ENCODE measurements around the gene HECTD4.

HECTD4 gene

GRCh38 chr12:112216223-112216622 is 166.0 kb downstream of the HECTD4 start:
- no peaks in the 10 kb centered on the region for H3K79me2 ChIP-seq (ENCODE audit: insufficient read depth, low read length)
- H3F3A ChIP-seq (ENCODE audit: low read depth): no peaks in the 10 kb centered on the region
- no peaks in the 10 kb centered on the region for H4K20me1 ChIP-seq (ENCODE audit: insufficient read depth, low read length, poor library complexity, severe bottlenecking)
- TF ChIP-seq CTCF (conservative IDR thresholded peaks at IDR 0.05; ENCODE audit: low read length) (no peak), EZH2phosphoT487 (IDR thresholded peaks at IDR 0.05; ENCODE audit: borderline replicate concordance) (no peak)
- no peak overlapping the region for H3K4me2 ChIP-seq (ENCODE audit: low read depth, low read length, poor library complexity, severe bottlenecking)
- no peaks in the 10 kb centered on the region for H3K27me3 ChIP-seq (ENCODE audit: insufficient read depth, low read length, poor library complexity, severe bottlenecking)
- no peaks in the 10 kb centered on the region for H3K9me3 ChIP-seq (ENCODE audit: insufficient read depth, low read depth, low read length)
- no peak overlapping the region for H3K9ac ChIP-seq (ENCODE audit: low read depth, low read length, poor library complexity, severe bottlenecking)
- no peak overlapping the region for H2AFZ ChIP-seq (ENCODE audit: low read length)
- H3K4me3 ChIP-seq (ENCODE audit: low read length, poor library complexity, severe bottlenecking): no peak overlapping the region
- peaks cover 31% of the 10 kb centered on the region; the same call in 1 of the 2 replicates for H3K36me3 ChIP-seq (ENCODE audit: insufficient read depth, low read length)
- no peaks in the 10 kb centered on the region for H3K4me1 ChIP-seq (ENCODE audit: insufficient read depth, low read length, poor library complexity, severe bottlenecking)
- no peaks in the 10 kb centered on the region for H3K9me2 ChIP-seq (replicated peaks; ENCODE audit: low read depth, low read length)

- Histone ChIP-seq H3K4me2 (ENCODE audit: low read depth, low read length, poor library complexity, severe bottlenecking) (no peak overlapping the region), H3F3A (ENCODE audit: low read depth) (no peaks in the 10 kb centered on the region), H3K9me3 (ENCODE audit: insufficient read depth, low read depth, low read length) (no peaks in the 10 kb centered on the region), H3K27me3 (ENCODE audit: insufficient read depth, low read length, poor library complexity, severe bottlenecking) (no peaks in the 10 kb centered on the region), H4K20me1 (ENCODE audit: insufficient read depth, low read length, poor library complexity, severe bottlenecking) (no peaks in the 10 kb centered on the region), H3K4me1 (ENCODE audit: insufficient read depth, low read length, poor library complexity, severe bottlenecking) (no peaks in the 10 kb centered on the region), H3K79me2 (ENCODE audit: insufficient read depth, low read length) (no peaks in the 10 kb centered on the region), H2AFZ (ENCODE audit: low read length) (no peak overlapping the region), H3K36me3 (ENCODE audit: insufficient read depth, low read length) (peaks cover 46% of the 10 kb centered on the region; the same call in 1 of the 2 replicates), H3K4me3 (ENCODE audit: low read length, poor library complexity, severe bottlenecking) (no peak overlapping the region), H3K9ac (ENCODE audit: low read depth, low read length, poor library complexity, severe bottlenecking) (no peak overlapping the region), H3K9me2 (replicated peaks; ENCODE audit: low read depth, low read length) (no peaks in the 10 kb centered on the region)
- TF ChIP-seq CTCF (conservative IDR thresholded peaks at IDR 0.05; ENCODE audit: low read length) (no peak), EZH2phosphoT487 (IDR thresholded peaks at IDR 0.05; ENCODE audit: borderline replicate concordance) (no peak)
Measured at GRCh38 chr12:112214064-112214463, 168.2 kb downstream of the HECTD4 start.

GRCh38 chr12:112208301-112208910 is 173.8 kb downstream of the HECTD4 start:
- H3F3A ChIP-seq (ENCODE audit: low read depth): no peaks in the 10 kb centered on the region
- H4K20me1 ChIP-seq (ENCODE audit: insufficient read depth, low read length, poor library complexity, severe bottlenecking): no peaks in the 10 kb centered on the region
- no peaks in the 10 kb centered on the region for H3K79me2 ChIP-seq (ENCODE audit: insufficient read depth, low read length)
- no peak overlapping the region for H3K9ac ChIP-seq (ENCODE audit: low read depth, low read length, poor library complexity, severe bottlenecking)
- H3K9me3 ChIP-seq (ENCODE audit: insufficient read depth, low read depth, low read length): no peaks in the 10 kb centered on the region
- peaks cover 53% of the 10 kb centered on the region; the same call in 1 of the 2 replicates for H3K36me3 ChIP-seq (ENCODE audit: insufficient read depth, low read length)
- no peaks in the 10 kb centered on the region for H3K9me2 ChIP-seq (replicated peaks; ENCODE audit: low read depth, low read length)
- no peaks in the 10 kb centered on the region for H3K4me1 ChIP-seq (ENCODE audit: insufficient read depth, low read length, poor library complexity, severe bottlenecking)
- H3K27me3 ChIP-seq (ENCODE audit: insufficient read depth, low read length, poor library complexity, severe bottlenecking): no peaks in the 10 kb centered on the region
- H3K4me3 ChIP-seq (ENCODE audit: low read length, poor library complexity, severe bottlenecking): no peak overlapping the region
- TF ChIP-seq CTCF (conservative IDR thresholded peaks at IDR 0.05; ENCODE audit: low read length) (no peak), EZH2phosphoT487 (IDR thresholded peaks at IDR 0.05; ENCODE audit: borderline replicate concordance) (no peak)
- H3K4me2 ChIP-seq (ENCODE audit: low read depth, low read length, poor library complexity, severe bottlenecking): no peak overlapping the region
- no peak overlapping the region for H2AFZ ChIP-seq (ENCODE audit: low read length)

All from Loucy (cell line).